HS-5 (cell line): ENCODE results near the gene PYM1.
"Not testable (repeated sequence)": the region's sequence is repeated elsewhere in the genome, so short reads cannot be mapped to it uniquely, and the experiment has no call there.

Experiments used
- DNase-seq: peaks from one replicate; pipeline ENCODE4 v3.0.0-alpha.2; 2012; ENCODE audit warnings: low read depth

The PYM1 gene

GRCh38 chr12:55909513-55909884 lies 18.2 kb downstream of the PYM1 start:
- no peak for DNase-seq

DNA sequence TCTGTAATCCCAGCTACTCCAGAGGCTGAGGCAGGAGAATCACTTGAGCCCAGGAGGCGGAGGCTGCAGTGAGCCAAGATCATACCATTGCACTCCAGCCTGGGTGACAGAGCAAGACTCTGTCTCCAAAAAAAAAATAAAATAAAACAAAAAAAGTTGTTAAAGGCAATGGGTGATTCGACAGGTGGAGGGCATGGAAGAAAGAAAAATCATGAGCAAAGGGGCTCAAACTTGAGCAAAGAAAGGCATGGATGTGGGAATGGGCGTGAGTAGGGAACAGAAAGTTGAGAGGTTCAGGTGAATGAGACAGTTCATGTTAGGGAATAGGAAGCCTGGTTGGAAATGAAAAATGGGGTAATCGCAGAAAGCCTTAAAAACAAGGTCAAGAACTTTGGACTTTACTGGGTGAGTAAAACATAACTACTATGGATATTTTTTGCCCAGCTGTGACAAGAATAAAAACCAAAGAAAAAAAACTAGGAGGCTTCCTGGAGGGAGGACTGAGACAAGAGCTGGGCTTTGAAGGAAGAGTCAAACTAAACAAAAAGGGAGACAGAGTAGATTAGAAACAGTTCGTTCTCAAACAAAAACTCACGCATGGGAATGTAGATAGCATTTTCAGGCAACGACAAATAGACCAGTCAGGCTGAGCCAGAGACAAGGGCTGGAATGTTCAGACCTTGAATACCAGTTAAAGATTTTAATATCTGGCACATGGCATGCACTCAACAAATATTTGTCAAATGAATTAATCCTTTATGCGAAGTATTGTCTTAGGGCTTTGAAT lies 18.8 kb downstream of the PYM1 start:
- DNase-seq = no peak

GRCh38 chr12:55906056-55906455 lies 21.6 kb downstream of the PYM1 start:
- DNase-seq = no peak

DNA sequence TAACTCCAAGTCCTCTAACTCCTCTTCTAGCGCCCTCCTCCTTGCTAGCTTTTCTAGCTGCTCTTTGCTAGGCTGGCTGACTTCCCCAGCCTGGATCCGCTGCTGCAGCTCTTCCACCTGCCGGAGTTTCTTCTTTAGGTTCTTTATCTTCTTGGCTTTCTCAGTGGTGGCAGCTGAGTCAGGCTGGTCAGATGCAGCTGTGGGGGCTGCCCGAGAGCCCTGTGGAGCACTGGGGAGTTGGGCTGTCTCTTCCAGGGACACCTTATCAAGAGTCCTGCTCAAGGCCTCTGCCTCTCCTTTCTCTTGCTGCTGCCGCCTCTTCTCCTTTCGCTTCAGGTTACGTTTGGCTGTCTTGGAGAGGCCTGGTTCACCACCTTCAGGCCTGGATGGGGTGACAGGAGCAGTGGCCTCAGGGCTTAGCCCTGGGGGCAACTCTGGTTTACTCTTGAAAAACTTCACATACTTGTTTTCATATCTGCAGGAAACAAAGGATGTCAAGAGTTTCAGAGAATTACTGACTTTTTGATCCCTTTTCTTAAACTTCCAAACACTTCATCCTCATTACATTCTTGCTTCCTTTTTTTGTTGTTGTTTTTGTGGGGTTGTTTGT lies 25.7 kb downstream of the PYM1 start:
- DNase-seq = no peak

DNA sequence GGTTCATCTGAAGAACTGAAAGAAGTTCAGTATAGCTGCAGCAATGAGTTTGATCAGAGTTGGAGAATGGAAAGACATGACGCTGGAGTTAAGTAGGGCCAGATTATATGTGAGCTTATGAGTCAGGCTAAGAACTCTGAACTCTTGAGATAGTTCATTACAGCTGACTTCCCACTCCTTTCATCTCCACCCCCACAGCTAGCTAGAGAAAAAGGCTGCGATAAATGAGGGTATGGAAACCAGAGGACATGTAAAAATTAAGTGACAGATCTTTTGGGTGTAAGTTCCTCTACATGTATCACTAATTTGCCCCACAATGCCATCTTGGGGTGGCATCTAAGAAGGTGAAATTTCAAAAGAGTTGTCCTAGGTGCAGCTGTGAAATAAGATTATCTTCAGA lies 28.6 kb downstream of the PYM1 start:
- no peak for DNase-seq

- no peak for DNase-seq
Observed at GRCh38 chr12:55893723-55894122, 34.0 kb downstream of the PYM1 start.

DNA sequence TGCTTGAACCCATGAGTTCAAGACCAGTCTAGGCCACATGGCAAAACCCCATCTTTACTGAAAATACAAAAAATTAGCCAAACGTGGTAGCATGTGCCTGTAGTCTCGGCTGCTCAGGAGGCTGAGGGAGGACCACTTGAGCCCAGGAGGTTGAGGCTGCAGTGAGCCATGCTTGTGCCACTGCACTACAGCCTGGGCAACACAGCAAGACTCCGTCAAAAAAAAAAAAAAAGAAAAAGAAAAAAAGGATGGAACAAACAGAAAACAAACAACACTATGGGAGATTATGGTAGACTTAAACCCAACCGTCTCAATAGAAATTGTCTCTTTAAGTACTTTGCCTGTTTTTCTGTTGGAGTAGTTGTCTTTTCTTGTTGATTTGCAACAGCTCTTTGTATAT lies 36.4 kb downstream of the PYM1 start:
- DNase-seq = no peak

DNA sequence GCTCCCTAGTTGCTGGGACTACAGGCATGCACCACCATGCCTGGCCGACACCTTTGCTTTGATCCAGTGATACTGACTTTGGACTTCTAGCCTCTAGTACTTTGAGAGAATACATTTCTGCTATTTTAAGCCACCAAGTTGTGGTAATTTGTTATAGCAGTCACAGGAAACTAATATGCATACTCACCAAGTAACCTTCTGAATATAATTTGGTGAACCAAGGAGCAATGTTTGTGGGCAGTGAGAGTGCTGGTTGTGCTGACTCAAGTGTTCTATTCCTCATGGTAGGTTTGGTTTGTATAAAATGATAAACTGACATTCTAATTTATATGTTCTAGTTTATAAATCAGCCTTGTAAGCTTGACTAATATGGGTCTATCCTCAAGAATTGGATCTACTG lies 42.6 kb downstream of the PYM1 start:
- DNase-seq = no peak

DNA sequence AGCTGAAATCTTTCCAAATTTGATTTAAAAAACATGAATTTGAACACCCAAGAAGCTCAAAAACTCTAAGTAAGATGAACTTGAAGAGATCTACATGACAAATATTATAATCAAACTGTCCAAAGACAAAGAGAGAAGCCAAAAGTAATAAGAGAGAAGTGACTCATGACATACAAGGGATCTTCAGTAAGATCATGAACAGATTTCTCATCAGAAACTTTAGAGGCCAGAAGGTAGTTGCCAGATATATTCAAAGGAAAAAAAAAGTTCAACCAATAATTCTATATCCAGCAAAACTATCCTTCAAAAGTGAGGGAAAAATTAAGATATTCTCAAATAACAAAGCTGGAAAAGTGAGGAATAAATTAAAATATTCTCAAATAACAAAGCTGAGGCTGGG lies 49.9 kb downstream of the PYM1 start:
- no peak for DNase-seq

DNA sequence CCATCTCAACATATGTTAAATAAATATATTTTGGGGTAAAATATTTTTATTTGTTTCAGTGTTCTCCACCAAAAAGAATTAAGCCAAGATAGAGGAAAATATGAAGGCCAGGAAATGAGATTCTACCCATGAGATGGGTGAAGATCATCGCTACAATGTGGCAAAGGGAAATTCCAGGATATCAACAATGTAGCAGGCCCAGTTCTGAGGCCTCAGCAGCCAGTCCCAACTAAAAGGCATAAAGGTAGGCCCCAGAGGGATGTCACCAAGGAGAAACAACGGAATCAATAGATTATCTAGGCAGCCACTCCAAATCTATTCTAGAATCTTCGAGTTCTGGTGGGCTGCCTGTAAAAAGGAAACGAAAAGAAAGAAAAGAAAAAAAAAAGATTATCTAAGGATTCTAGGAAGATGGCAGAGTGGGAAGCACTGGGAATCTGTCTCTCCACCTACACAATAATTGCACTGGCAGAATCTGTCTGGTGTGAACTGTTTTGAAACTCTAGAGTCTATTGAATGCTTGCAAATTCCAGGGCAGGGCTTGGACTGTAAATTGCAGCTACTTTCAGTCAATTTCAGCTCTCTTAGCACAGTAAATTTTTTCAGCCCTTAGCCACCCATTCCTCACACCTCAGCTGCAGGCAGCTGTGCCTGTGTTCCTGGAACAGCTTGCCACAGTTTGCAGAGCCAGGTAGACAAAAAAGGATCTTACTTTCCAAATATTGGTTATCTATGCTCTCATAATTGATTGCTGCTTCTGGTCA lies 51.8 kb downstream of the PYM1 start:
- no peak for DNase-seq

DNA sequence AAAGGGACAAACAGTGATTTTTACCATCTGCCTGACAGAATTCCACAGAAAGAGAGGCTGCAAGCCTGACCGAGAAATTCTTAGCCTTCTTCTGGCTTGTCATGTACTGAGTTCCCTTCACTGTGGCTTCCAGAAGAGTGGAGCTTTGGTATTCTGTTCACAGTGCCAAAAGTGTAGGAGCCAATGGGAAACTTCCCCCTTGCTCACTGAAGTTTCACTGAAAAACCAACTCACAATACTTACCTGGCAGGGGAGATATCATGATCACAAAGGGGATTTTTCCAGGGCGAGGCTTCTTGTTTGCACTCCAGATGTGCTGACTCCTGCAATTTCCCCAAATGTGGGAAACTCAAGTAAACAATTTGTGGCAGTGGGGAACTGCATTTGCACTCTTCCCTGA lies 53.3 kb downstream of the PYM1 start:
- DNase-seq = no peak

- not testable (repeated sequence) for DNase-seq
Observed at GRCh38 chr12:55866454-55867004, 61.2 kb downstream of the PYM1 start.

DNA sequence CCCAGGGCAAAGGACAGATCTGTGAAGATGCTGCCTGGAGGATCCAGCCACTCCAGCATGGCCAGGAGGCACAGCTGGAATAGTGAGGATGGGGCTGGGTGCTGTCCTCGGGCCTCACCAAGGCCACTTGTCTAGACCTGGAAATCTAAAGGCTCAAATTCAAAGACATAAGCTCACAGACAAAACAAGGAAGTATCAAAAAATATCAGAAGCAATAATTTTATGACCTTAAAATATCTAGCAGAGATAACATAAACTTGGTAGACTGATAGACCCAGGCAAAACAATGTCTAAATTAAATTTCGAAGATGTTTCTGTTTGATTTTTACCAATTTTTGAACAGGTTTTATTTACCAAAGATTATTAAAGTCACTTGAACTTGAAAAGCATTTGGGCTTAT lies 62.4 kb downstream of the PYM1 start:
- no peak for DNase-seq

GRCh38 chr12:55862931-55863330 lies 64.8 kb downstream of the PYM1 start:
- not testable (repeated sequence) for DNase-seq

DNA sequence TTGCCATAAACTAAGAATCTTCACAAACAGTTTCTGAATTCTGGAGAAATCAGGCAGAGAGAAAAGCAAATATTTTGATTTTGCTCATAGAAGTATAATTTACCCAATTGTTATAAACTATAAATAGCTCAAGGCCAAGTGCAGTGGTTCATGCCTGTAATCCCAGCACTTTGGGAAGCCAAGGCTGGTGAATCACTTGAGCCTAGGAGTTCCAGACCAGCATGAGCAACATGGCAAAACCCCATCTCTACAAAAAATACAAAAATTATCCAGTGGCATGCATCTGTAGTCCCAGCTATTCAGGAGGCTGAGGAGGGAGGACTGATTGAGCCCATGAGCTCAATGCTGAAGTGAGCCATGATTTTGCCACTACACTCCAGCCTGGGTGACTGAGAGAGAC lies 65.4 kb downstream of the PYM1 start:
- no peak for DNase-seq

DNA sequence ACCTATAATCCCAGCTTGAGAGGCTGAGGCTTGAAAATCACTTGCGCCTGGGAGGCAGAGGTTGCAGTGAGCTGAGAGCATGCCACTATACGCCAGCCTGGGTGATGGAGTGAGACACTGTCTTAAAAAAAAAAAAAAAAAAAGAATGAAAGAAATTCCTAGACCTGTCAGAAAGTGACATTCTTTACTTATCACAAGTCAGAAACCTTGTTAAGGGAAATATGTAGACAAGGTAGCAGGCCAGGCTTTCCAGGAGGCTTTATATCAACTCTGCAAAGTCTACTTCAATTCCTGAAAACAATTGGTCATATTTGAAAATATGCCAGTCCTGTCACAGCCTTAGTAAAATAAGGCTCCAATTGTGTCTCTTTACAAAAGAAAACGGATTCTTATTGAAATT lies 65.8 kb downstream of the PYM1 start:
- DNase-seq = no peak

GRCh38 chr12:55861396-55861795 lies 66.3 kb downstream of the PYM1 start:
- no peak for DNase-seq

- DNase-seq = no peak
Observed at GRCh38 chr12:55852740-55853139, 75.0 kb downstream of the PYM1 start.
